ENCODE results near the gene LRRFIP2. TPM values are rescaled to one million over a fixed set of nuclear protein-coding genes. Genes with fewer than 3 reads are reported as not detected.

The LRRFIP2 gene
- total and polyA plus RNA-seq, 2 of the 4 experiments (the other 2 are of a cell fraction), result 20.6 to 31.0 TPM

DNA sequence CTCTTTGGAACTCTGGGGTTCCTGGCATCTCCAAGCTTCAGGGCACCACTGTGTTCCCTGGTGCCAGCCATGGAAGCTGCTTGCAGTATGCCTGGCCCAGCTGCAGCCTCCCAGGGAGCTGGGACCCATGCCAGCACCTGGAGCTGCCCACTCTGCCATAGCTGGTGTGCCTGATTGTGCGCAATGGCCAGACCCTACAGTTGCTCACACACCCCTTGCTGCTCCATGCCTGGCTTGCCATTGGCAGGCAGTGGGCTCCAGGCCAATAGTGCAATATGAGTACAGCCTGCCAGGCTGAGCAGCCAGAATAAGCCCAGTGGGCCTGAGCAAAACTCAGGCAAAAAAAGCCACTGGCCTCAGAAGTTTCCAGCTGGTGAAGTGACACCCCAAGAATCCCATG is 43.8 kb upstream of the LRRFIP2 start:
- Histone ChIP-seq H3K4me2 (ENCODE audit: low read depth, low read length) (no peak overlapping the region), H2AK5ac (ENCODE audit: low read depth, low read length) (no peak overlapping the region), H2AFZ (replicated peaks; ENCODE audit: low read length, poor library complexity) (no peak overlapping the region), H3K9ac (ENCODE audit: low read depth, low read length) (no peak overlapping the region), H4K5ac (ENCODE audit: low read depth, low read length) (no peak overlapping the region), H2BK20ac (ENCODE audit: low read depth, low read length) (no peak overlapping the region), H4K20me1 (ENCODE audit: insufficient read depth, low read length) (no peaks in the 10 kb centered on the region), H3K4me3 (ENCODE audit: insufficient read depth, low read depth, low read length) (no peak overlapping the region), H3K27ac (ENCODE audit: insufficient read depth, low read length) (no peak overlapping the region), H3K36me3 (ENCODE audit: control insufficient read depth, insufficient read depth, low read length) (no peaks in the 10 kb centered on the region), H3K18ac (ENCODE audit: low read depth, low read length) (no peak overlapping the region), H3K4me1 (ENCODE audit: control insufficient read depth, insufficient read depth, low read length) (peaks cover 5% of the 10 kb centered on the region), H3K27me3 (ENCODE audit: control insufficient read depth, insufficient read depth, low read length) (no peaks in the 10 kb centered on the region), H4K91ac (ENCODE audit: insufficient read depth, low read depth, low read length) (no peak overlapping the region), H3K56ac (ENCODE audit: extremely low read depth, insufficient read depth, low read length) (no peak overlapping the region), H2BK120ac (ENCODE audit: low read depth, low read length) (no peak overlapping the region), H3K4ac (ENCODE audit: low read depth, low read length) (no peak overlapping the region), H2AK9ac (replicated peaks; ENCODE audit: low read depth, low read length, poor library complexity) (no peak overlapping the region), H3K9me1 (ENCODE audit: insufficient read depth, low read length) (0 out of 2 replicates have a peak, but pooled peaks cover 6% of the 10 kb centered on the region), H3K14ac (replicated peaks; ENCODE audit: low read depth, low read length) (no peak overlapping the region), H2BK5ac (ENCODE audit: low read depth, low read length, poor library complexity, severe bottlenecking) (no peak overlapping the region), H3K9me3 (ENCODE audit: control insufficient read depth, insufficient read depth, low read length) (no peaks in the 10 kb centered on the region), H3K23ac (ENCODE audit: low read depth, low read length) (no peak overlapping the region), H2BK15ac (ENCODE audit: low read depth, low read length) (no peak overlapping the region), H3K79me1 (ENCODE audit: low read depth in 1 of 2, low read length in 2 of 2) (no peaks in the 10 kb centered on the region), H4K8ac (ENCODE audit: low read depth in 2 of 2, low read length in 2 of 2) (no peak overlapping the region)
- dilution Hi-C loops (cut with HindIII; ENCODE audit: low sequenced_read_pairs, unreplicated experiment), result no loop called here
- ATAC-seq (ENCODE audit: low read depth) (no peak), DNase-seq (no peak)
- CTCF ChIA-PET, result interaction anchor here (0.8 kb wide), 1 partner anchor 193 kb away, joined by 3 read pairs; no protein-coding TSS in a partner anchor
- WGBS, 2 experiments (ENCODE audit: extremely low coverage in 2 of 2, insufficient read length in 1 of 2), result 100% methylated on average over 1 of the region's 1 CpG; no CpG with 5 or more reads in 1 of the 2 experiments
- intact Hi-C loops (cut with micrococcal nuclease), result no loop called here
- BruUV-seq (replicated peaks), result no TSS peak
- TF ChIP-seq SMC3 (IDR thresholded peaks at IDR 0.05; ENCODE audit: low read depth, low read length) (no peak), MXI1 (IDR thresholded peaks at IDR 0.05; ENCODE audit: borderline replicate concordance, low read depth, low read length) (no peak), BHLHE40 (IDR thresholded peaks at IDR 0.05; ENCODE audit: low read depth, low read length) (no peak), MAFK (IDR thresholded peaks at IDR 0.05; ENCODE audit: low read depth, low read length) (no peak), FOS (IDR thresholded peaks at IDR 0.05; ENCODE audit: low read depth, low read length) (no peak), POLR2A (IDR thresholded peaks at IDR 0.05; ENCODE audit: low read depth, low read length) (no peak), CHD1 (IDR thresholded peaks at IDR 0.05; ENCODE audit: low read depth, low read length) (no peak), MAZ (IDR thresholded peaks at IDR 0.05; ENCODE audit: borderline replicate concordance, low read depth, low read length) (no peak), CEBPB (IDR thresholded peaks at IDR 0.05; ENCODE audit: low read depth, low read length) (no peak), RFX5 (IDR thresholded peaks at IDR 0.05; ENCODE audit: low read depth, low read length) (no peak), RAD21 (IDR thresholded peaks at IDR 0.05; ENCODE audit: low read length) (no peak), NFE2L2 (IDR thresholded peaks at IDR 0.05; ENCODE audit: low read depth, low read length) (no peak), RCOR1 (IDR thresholded peaks at IDR 0.05; ENCODE audit: insufficient replicate concordance, low read length) (no peak)
- TF ChIP-seq, protein P1, sequence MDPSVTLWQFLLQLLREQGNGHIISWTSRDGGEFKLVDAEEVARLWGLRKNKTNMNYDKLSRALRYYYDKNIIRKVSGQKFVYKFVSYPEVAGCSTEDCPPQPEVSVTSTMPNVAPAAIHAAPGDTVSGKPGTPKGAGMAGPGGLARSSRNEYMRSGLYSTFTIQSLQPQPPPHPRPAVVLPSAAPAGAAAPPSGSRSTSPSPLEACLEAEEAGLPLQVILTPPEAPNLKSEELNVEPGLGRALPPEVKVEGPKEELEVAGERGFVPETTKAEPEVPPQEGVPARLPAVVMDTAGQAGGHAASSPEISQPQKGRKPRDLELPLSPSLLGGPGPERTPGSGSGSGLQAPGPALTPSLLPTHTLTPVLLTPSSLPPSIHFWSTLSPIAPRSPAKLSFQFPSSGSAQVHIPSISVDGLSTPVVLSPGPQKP (IDR thresholded peaks at IDR 0.05; ENCODE audit: borderline replicate concordance, low read depth, low read length), result no peak
- TF ChIP-seq, protein P2, sequence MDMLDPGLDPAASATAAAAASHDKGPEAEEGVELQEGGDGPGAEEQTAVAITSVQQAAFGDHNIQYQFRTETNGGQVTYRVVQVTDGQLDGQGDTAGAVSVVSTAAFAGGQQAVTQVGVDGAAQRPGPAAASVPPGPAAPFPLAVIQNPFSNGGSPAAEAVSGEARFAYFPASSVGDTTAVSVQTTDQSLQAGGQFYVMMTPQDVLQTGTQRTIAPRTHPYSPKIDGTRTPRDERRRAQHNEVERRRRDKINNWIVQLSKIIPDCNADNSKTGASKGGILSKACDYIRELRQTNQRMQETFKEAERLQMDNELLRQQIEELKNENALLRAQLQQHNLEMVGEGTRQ (IDR thresholded peaks at IDR 0.05; ENCODE audit: low read depth, low read length), result no peak
- TF ChIP-seq, protein P3, sequence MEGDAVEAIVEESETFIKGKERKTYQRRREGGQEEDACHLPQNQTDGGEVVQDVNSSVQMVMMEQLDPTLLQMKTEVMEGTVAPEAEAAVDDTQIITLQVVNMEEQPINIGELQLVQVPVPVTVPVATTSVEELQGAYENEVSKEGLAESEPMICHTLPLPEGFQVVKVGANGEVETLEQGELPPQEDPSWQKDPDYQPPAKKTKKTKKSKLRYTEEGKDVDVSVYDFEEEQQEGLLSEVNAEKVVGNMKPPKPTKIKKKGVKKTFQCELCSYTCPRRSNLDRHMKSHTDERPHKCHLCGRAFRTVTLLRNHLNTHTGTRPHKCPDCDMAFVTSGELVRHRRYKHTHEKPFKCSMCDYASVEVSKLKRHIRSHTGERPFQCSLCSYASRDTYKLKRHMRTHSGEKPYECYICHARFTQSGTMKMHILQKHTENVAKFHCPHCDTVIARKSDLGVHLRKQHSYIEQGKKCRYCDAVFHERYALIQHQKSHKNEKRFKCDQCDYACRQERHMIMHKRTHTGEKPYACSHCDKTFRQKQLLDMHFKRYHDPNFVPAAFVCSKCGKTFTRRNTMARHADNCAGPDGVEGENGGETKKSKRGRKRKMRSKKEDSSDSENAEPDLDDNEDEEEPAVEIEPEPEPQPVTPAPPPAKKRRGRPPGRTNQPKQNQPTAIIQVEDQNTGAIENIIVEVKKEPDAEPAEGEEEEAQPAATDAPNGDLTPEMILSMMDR (conservative IDR thresholded peaks at IDR 0.05; ENCODE audit: low read depth, low read length), result no peak
- in situ Hi-C loops (cut with MboI; ENCODE audit: low sequenced_read_pairs), result loop anchor here (10.0 to 25.0 kb wide), 2 partner anchors 193 to 481 kb away; no protein-coding TSS in a partner anchor
- POLR2A ChIA-PET (ENCODE audit: unreplicated experiment), result no interaction called here

Data from IMR-90 (cell line).